RWPE2 (cell line): Measurements from ENCODE around the gene ANAPC13.

Experiments used
- ATAC-seq: fragments of 200-7000 bp; cut with Tn5 transposase; 3 replicates; pipeline ENCODE4 v1.9.1; 2021; ENCODE audit warnings: low read depth
- DNase-seq: peaks from one replicate; pipeline ENCODE4 v3.0.0-alpha.2; 2020; ENCODE audit warnings: low spot score
- H3K27ac ChIP-seq: fragments of 450-650 bp; 2 replicates; pipeline ENCODE4 v1.5.1; 2017; ENCODE audit warnings: mild to moderate bottlenecking; ENCODE audit not compliant: poor library complexity, severe bottlenecking
- H3K27me3 ChIP-seq: fragments of 250-450 bp; sonication (Bioruptor Pico); 2 replicates; pipeline ENCODE4 v1.5.1; 2021; ENCODE audit warnings: mild to moderate bottlenecking, moderate library complexity; ENCODE audit not compliant: insufficient read depth, poor library complexity, severe bottlenecking
- H3K36me3 ChIP-seq: fragments of 250-450 bp; sonication (Bioruptor Pico); 2 replicates; pipeline ENCODE4 v1.5.1; 2020; ENCODE audit warnings: low read depth, mild to moderate bottlenecking, moderate library complexity
- H3K4me1 ChIP-seq: fragments of 250-450 bp; sonication (Bioruptor Pico); 2 replicates; pipeline ENCODE4 v1.5.1; 2021; ENCODE audit warnings: mild to moderate bottlenecking, moderate library complexity; ENCODE audit not compliant: insufficient read depth, poor library complexity, severe bottlenecking
- H3K4me3 ChIP-seq: fragments of 250-450 bp; sonication (Bioruptor Pico); 2 replicates; pipeline ENCODE4 v1.5.1; 2021; ENCODE audit warnings: mild to moderate bottlenecking, moderate library complexity; ENCODE audit not compliant: severe bottlenecking
- H3K9me3 ChIP-seq: fragments of 250-450 bp; sonication (Bioruptor Pico); 2 replicates; pipeline ENCODE4 v1.5.1; 2021; ENCODE audit warnings: mild to moderate bottlenecking, moderate library complexity; ENCODE audit not compliant: severe bottlenecking
- TF ChIP-seq, protein P1 (sequence below): fragments of 450-650 bp; IDR thresholded peaks from one replicate; pipeline ENCODE4 v1.5.1; 2017; ENCODE audit warnings: mild to moderate bottlenecking, moderate library complexity; ENCODE audit not compliant: poor library complexity, severe bottlenecking

Gene ANAPC13

DNA sequence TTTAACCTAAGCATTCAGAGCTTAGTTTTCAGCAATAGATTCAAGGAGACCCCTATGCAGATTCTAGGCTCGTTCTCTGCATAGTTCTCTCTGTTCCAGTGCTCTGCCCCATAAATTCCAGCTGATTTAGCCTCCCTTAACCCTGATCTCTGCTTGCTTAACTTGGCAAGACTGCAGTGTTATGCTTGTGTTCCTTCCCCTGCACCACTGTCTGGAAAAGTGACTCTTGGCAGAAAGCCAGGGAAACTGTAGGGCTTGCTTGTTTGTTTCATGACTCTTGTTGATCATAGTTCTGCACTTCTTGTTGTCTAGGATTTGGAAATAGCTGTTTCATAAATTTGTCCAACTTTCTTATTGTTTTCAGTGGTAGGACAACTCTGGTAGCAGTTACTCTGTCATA lies 40.1 kb downstream of the ANAPC13 start:
- TF ChIP-seq, protein P1, sequence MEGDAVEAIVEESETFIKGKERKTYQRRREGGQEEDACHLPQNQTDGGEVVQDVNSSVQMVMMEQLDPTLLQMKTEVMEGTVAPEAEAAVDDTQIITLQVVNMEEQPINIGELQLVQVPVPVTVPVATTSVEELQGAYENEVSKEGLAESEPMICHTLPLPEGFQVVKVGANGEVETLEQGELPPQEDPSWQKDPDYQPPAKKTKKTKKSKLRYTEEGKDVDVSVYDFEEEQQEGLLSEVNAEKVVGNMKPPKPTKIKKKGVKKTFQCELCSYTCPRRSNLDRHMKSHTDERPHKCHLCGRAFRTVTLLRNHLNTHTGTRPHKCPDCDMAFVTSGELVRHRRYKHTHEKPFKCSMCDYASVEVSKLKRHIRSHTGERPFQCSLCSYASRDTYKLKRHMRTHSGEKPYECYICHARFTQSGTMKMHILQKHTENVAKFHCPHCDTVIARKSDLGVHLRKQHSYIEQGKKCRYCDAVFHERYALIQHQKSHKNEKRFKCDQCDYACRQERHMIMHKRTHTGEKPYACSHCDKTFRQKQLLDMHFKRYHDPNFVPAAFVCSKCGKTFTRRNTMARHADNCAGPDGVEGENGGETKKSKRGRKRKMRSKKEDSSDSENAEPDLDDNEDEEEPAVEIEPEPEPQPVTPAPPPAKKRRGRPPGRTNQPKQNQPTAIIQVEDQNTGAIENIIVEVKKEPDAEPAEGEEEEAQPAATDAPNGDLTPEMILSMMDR: no peak
- no peak overlapping the region for H3K4me3 ChIP-seq
- H3K4me1 ChIP-seq: no peaks in the 10 kb centered on the region
- no peaks in the 10 kb centered on the region for H3K36me3 ChIP-seq
- no peak for ATAC-seq
- DNase-seq: no peak
- no peak overlapping the region for H3K27ac ChIP-seq
- peaks cover 3% of the 10 kb centered on the region for H3K9me3 ChIP-seq
- H3K27me3 ChIP-seq: no peaks in the 10 kb centered on the region

DNA sequence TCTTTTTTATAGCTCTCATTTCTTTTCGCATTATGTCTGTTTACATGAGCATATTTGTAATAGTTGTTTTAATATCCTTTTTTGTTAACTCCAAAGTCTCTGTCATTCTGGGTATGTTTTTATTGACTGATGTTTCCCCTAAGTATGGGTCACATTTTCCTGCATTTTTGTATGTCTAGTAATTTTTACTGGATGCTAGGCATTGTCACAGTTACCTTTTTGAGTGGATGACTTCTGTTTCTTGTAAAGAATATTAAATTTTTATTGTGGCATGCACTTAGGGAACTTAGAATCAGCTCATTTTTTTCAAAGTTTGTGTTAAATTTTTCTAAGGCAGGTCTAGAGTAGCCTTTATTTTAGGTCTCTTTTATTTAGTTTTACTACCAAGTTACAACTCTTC lies 40.7 kb downstream of the ANAPC13 start:
- H3K4me1 ChIP-seq: no peaks in the 10 kb centered on the region
- H3K36me3 ChIP-seq: no peaks in the 10 kb centered on the region
- no peak overlapping the region for H3K27ac ChIP-seq

DNA sequence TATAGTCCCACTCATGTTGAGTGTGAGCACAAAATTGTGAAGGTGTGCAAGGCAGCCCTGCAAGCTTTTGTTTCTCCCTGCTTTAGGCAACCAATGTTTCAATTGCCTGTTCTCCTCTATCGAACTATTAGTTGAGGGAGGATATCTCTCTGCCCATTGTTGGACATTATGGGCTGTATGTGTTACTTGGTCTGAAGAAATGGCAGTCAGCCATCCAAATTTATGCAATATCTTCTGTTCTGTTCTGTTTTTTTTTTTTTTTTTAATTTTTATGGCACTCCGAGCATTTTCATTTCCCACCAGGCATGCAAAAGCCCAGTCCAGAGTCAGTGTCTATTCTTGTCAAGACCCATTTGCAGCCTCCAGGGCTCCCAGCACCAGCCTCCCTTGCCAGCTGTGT lies 44.0 kb downstream of the ANAPC13 start:
- Histone ChIP-seq H3K9me3 (peaks cover 3% of the 10 kb centered on the region), H3K4me1 (peaks cover 7% of the 10 kb centered on the region), H3K27ac (no peak overlapping the region), H3K4me3 (no peak overlapping the region), H3K36me3 (no peaks in the 10 kb centered on the region), H3K27me3 (no peaks in the 10 kb centered on the region)
- TF ChIP-seq, protein P1: no peak
- ATAC-seq (no peak), DNase-seq (no peak)

More for the DNA sequence above, 40.7 kb downstream of the ANAPC13 start:
- no peaks in the 10 kb centered on the region for H3K27me3 ChIP-seq
- TF ChIP-seq, protein P1: no peak
- H3K4me3 ChIP-seq: no peak overlapping the region
- DNase-seq: no peak
- H3K9me3 ChIP-seq: peaks cover 3% of the 10 kb centered on the region
- ATAC-seq: no peak

DNA sequence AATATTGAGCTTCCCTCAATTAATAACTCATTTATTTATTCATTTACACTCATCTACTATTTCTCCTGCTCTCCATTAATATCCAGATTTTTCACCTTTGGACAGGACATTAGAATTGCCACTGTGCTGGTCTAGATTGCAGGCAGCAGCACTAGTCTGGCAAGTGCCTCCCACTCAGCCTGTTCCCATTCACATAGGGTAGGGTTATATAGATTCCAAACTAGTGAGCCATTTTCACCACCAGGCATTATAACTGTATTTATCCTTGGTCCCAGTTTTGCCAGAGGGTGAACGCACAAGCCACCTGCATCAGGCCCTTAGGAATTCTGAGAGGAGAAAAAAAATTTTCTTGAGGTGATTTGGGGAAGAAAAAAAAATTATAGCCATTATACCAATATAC lies 44.5 kb downstream of the ANAPC13 start:
- no peaks in the 10 kb centered on the region for H3K36me3 ChIP-seq
- no peaks in the 10 kb centered on the region for H3K27me3 ChIP-seq
- peak; percentile 49; the same call in 1 of the 3 replicates for ATAC-seq

DNA sequence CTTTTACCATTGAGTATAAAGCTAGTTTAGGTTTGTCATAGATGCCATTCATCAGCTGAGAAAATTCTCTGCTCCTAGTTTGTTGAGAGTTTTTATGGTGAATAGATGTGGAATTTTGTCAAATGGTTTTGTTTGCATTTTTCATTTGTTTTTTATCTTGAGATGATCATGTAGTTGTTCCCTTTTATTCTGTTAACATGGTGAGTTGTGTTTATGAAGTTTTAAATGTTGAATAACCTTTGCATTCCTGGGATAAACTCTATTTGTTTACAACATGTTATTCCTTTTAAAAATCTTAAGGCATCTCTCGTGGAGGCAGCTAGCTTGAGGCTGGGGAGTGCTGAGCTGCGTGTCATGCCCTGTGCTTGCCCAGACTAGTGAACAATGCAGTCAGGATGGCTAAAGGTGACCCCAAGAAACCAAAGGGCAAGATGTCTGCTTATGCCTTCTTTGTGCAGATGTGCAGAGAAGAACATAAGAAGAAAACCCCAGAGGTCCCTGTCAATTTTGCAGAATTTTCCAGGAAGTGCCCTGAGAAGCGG lies 48.5 kb downstream of the ANAPC13 start:
- ATAC-seq (peak; percentile 56; the same call in 1 of the 3 replicates), DNase-seq (no peak)
- Histone ChIP-seq H3K36me3 (no peaks in the 10 kb centered on the region), H3K4me3 (no peak overlapping the region), H3K27ac (no peak overlapping the region), H3K9me3 (no peaks in the 10 kb centered on the region), H3K4me1 (peaks cover 8% of the 10 kb centered on the region), H3K27me3 (no peaks in the 10 kb centered on the region)
- TF ChIP-seq, protein P1: no peak

More for the DNA sequence above, 44.5 kb downstream of the ANAPC13 start:
- DNase-seq: no peak
- TF ChIP-seq, protein P1: no peak
- Histone ChIP-seq H3K4me3 (no peak overlapping the region), H3K27ac (no peak overlapping the region), H3K9me3 (peaks cover 3% of the 10 kb centered on the region), H3K4me1 (peaks cover 8% of the 10 kb centered on the region)
